ENCODE results near the gene IMMP2L.
"Not testable (repeated sequence)": the region's sequence is repeated elsewhere in the genome, so short reads cannot be mapped to it uniquely, and the experiment has no call there.

IMMP2L gene

DNA sequence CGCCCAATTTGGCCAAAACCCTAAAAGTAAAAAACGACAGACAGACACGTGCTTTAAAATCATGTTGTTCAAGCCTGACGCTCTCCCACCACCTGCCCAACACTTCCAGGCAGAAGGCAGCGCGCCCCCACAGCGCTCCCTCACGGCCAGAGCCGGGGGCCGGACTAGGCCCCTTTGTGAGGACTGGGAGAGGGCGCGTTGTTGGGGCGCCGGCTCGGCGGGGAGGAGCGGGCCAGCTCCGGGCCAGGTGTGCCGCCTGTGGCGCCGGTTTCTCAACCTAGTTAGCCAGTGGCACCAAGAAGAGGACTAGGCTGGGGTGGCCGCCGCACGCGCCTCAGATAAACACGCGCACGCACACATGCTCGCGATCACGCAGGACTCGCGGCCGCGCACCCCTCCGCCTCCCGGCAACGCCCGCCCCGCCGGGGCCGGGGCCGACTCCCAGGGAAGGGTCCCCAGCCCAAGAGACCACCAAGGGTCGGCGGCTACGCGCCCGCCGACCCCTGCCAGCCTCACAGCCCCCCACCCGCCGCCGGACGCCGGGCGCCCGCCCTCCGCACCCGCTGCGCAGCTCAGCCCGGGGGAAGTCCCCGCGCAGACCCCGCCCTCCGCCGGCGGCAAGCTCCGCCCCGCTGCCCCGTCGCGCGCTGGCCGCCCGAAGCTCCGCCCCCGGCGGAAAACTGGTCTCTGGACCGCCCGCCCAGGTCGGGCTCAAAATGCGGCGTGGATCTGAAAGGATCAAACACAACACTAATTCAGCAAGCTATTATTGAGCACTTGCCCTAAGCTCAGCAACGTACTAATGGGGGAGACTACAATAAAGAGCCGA is at the start of gene IMMP2L:
Gene IMMP2L, minus strand, starts transcription at position 589 of the 829 bp plus-strand sequence.
- in situ Hi-C loops (cut with HindIII; ENCODE audit: low sequenced_read_pairs): no loop called here

DNA sequence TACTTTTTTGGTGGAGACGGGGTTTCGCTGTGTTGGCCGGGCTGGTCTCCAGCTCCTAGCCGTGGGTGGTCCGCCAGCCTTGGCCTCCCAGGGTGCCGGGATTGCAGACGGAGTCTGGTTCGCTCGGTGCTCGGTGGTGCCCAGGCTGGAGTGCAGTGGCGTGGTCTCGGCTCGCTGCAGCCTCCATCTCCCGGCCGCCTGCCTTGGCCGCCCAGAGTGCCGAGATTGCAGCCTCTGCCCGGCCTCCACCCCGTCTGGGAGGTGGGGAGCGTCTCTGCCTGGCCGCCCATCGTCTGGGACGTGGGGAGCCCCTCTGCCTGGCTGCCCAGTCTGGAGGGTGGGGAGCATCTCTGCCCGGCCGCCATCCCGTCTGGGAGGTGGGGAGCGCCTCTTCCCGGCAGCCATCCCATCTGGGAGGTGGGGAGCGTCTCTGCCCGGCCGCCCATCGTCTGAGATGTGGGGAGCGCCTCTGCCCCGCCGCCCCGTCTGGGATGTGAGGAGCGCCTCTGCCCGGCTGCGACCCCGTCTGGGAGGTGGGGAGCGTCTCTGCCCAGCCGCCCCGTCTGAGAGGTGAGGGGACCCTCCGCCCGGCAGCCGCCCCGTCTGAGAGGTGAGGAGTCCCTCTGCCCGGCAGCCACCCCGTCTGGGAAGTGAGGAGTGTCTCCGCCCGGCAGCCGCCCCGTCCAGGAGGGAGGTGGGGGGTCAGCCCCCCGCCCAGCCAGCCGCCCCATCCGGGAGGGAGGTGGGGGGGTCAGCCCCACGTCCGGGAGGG is 47.4 kb upstream of the IMMP2L start:
- in situ Hi-C loops (cut with HindIII; ENCODE audit: low sequenced_read_pairs): not testable (repeated sequence)

DNA sequence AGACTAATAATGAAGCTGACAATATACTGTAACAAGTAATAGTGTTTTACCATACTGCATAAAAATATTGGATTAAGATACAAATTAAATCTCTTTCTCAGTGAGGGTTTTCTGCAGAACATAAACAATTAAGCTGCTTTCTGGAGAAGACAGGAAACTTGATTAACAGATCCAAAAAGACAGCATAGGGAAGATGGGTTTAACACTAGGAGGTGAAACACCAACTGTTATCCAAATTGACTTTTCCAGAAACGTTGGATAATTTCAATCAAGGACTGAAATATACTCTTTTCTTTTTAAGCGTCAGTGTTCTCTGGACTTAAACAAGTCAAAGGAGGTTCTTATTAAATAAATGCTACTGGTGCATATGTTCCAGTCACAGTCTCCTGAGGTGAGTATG is 45.3 kb upstream of the IMMP2L start:
- in situ Hi-C loops (cut with HindIII; ENCODE audit: low sequenced_read_pairs): no loop called here

DNA sequence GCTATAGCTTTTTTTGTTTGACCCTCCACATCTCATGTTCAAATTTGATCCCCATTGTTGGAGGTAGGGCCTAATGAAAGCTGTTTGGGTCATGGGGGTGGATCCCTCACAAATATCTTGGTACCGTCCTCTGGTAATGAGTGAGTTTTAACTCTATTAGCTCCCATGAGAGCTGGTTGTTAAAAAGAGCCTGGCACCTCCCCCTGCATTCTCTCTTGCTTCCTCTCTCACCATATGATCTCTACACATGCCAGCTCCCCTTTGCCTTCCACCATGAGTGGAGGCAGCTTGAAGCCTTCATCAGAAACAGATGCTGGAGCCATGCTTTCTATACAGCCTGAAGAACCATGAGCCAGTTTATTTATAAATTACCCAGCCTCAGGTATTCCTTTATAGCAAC is 43.0 kb upstream of the IMMP2L start:
- in situ Hi-C loops (cut with HindIII; ENCODE audit: low sequenced_read_pairs): no loop called here

DNA sequence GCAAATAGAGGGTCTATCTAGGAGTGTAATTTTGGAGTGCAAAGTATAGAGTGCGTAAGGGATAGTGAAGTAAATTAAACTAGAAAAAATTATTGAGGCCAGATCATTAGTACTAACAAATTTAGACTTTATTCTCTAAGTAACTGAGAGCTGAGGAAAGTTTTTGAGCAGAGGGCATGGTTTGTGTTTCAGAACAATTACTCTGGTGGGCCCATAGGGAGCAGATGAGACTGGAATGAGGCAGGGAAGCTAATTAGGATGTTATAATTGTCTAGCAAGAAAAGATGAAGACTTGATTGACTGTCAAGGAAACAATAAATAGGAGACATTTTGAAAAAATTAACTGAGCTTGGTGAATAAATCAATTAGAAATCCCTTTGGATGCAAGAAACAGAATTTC is 37.8 kb upstream of the IMMP2L start:
- in situ Hi-C loops (cut with HindIII; ENCODE audit: low sequenced_read_pairs): no loop called here

DNA sequence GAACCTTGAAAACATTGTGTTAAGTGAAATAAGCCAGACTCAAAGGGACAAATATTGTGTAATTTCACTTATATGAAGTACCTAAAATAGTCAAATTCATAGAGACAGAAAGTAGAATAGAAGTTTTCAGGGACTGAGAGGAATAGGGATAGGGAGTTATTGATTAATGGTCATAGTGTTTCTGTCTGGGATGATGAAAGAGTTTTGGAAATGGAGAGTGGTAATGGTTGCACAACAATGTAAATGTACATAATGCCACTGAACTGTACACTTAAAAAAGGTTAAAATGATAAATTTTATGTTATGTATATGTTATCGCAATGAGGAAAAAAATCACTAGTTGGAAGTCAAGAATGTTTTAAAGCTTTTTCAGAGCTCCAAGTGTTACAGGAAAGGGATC is 33.5 kb upstream of the IMMP2L start:
- in situ Hi-C loops (cut with HindIII; ENCODE audit: low sequenced_read_pairs): no loop called here

DNA sequence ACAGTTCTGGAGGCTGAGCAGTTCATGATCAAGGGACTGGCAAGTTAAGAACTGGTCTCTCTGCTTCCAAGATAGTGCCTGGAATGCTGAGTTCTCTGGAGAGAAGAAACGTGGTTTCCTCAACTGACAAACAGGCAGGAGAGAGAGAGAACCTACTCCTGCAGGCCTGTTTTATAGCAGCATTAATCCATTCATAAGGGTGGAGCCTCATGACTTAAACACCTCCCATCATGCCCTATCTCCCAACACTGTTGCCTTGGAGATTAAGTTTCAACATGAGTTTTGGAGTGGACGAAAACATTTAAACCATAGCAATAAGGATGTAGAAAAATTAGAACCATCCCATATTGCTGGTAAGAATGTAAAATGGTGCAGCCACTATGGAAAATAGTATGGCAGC is 32.3 kb upstream of the IMMP2L start:
- in situ Hi-C loops (cut with HindIII; ENCODE audit: low sequenced_read_pairs): no loop called here

DNA sequence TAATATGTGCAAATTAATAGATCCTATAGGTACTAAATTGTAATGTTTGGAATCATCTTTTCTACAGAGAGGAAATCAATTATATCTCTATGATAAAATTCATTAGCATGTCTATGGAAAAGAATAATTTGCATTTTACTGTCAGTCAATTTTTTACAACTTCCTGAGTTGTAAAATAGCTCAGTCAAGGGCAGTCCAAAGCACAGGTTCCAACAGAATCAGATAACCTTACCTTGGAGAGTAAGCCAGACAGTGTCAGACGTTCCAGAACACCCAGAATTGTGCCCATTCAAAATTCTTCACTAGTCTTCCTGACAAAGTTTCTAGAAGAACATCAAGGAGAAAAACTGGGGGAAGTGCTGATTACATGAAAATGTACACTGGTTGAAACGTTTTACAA is 31.1 kb upstream of the IMMP2L start:
- in situ Hi-C loops (cut with HindIII; ENCODE audit: low sequenced_read_pairs): no loop called here

DNA sequence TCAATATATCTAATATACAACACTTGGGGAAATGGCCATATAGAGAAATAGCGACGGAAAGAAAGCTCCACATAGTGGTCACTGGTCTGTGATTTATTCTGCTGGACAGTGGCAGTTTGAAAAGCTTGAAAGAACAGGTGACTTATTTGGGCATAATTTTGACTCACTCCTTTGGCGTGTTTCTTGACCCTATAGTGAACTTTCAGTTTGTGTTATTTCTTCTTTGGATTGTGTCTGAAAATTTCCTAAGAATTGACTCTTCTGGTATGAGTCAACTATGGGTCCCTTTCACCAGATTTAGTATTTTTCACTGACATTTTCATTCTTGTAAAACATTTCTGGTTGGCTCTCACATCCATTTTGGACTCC is 25.8 kb upstream of the IMMP2L start:
- in situ Hi-C loops (cut with HindIII; ENCODE audit: low sequenced_read_pairs): no loop called here

DNA sequence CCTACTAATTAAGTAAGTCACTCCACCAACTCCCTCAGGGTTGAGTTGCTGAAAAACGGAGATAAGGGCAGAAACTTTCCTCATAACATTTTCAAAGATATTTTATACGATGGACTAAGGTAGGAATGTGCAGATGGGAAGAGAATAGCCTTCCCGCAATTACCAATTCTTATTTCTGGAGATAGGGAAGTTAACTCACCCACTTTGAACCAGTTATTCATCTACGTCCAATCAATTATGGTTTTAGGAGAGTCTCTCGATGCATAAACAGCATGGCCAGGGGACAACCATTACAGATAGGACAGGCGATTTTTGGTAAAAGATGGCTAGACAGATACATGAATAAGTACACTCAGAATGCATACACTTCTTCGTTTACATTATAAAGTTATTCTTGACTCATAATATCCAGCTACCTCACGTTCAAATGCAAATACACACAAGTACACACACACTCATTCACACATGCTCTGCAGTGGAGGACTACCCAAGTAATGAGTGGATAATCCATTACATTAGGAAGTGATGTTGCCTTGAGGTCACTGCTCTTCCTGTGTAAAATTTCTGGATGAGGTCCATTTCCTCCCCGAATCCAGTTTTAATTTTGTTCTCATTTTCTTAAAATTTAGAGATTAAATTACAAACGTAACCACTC is 25.2 kb upstream of the IMMP2L start:
- in situ Hi-C loops (cut with HindIII; ENCODE audit: low sequenced_read_pairs): no loop called here

DNA sequence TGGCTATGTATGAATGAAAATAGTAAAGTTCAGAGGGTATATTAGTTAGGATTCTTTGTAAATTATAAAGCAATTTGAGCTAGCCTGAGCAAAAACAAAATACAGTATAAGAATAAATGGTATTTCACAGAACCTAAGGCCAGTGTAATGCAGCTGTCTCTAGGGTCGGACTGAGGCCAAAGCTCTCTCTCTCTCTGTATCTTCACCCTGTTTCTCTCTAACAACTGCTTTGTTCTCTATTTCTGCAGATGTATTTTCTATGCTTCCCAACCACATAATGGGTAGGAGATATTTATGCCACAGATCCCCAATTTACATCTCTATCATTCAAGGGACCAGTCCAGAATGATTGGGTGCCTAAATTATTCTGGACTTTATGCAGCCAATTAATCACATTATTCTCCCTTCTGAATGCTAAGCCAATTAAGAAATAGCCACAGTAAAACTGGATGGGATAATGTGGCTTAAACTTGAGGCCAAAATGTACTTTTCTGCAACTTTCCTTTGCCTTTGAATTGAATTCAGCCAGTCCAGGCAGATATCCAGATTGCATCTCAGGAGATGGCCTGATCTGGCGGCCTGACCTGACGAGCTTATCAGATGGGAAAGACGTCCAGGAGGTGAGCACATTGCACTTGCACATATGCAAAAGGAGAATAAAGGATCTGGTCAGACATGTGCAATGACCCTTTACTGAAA is 24.6 kb upstream of the IMMP2L start:
- in situ Hi-C loops (cut with HindIII; ENCODE audit: low sequenced_read_pairs): no loop called here

DNA sequence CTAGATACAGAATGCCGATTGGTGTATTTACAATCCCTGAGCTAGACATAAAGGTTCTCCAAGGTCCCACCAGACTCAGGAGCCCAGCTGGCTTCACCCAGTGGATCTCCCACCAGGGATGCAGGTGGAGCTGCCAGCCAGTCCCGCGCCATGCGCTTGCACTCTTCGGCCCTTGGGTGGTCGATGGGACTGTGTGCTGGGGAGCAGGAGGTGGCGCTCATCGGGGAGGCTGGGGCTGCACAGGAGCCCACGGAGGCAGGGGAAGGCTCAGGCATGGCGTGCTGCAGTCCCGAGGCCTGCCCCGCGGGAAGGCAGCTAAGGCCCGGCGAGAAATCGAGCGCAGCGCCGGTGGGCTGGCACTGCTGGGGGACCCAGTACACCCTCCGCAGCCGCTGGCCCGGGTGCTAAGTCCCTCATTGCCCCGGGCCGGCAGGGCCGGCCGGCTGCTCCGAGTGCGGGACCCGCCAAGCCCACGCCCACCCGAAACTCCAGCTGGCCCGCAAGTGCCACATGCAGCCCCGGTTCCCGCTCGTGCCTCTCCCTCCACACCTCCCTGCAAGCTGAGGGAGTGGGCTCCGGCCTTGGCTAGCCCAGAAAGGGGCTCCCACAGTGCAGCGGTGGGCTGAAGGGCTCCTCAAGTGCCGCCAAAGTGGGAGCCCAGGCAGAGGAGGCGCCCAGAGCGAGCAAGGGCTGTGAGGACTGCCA is 19.6 kb upstream of the IMMP2L start:
- in situ Hi-C loops (cut with HindIII; ENCODE audit: low sequenced_read_pairs): not testable (repeated sequence)

DNA sequence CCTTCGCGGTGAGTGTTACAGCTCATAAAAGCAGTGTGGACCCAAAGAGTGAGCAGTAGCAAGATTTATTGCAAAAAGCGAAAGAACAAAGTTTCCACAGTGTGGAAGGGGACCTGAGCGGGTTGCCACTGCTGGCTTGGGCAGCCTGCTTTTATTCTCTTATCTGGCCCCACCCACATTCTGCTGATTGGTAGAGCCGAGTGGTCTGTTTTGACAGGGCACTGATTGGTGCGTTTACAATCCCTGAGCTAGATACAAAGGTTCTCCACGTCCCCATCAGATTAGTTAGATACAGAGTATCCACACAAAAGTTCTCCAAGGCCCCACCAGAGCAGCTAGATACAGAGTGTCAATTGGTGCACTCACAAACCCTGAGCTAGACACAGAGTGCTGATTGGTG is 18.9 kb upstream of the IMMP2L start:
- in situ Hi-C loops (cut with HindIII; ENCODE audit: low sequenced_read_pairs): not testable (repeated sequence)

DNA sequence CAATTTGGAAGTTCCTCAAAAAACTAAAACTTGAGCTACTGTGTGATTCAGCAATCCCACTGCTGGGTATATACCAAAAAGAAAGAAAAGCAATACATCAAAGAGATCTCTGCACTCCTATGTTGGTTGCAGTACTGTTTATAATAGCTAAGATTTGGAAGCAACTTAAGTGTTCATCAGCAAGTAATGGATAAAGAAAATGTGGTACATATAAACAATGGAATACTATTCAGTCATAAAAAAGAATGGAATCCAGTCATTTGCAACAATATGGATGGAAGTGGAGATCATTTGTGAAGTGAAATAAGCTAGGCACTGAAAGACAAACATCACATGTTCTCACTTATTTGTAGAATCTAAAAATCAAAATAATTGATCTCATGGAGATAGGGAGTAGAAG is 16.5 kb upstream of the IMMP2L start:
- in situ Hi-C loops (cut with HindIII; ENCODE audit: low sequenced_read_pairs): no loop called here

DNA sequence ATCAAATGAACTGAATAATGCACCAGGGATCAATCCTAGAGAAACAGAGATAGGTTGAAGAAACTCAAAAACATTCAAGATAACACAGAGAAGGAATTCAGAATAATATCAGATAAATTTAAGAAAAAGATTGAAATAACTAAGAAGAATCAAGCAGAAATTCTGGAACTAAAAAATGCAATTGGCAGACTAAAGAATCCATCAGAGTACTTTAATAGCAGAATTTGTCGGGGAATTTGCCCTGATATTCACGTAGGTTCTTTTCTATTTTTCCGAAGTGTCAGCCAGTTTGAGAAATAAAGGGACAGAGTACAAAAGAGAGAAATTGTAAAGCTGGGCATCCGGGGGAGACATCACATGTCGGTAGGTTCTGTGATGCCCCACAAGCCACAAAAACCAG is 9.4 kb upstream of the IMMP2L start:
- in situ Hi-C loops (cut with HindIII; ENCODE audit: low sequenced_read_pairs): no loop called here

DNA sequence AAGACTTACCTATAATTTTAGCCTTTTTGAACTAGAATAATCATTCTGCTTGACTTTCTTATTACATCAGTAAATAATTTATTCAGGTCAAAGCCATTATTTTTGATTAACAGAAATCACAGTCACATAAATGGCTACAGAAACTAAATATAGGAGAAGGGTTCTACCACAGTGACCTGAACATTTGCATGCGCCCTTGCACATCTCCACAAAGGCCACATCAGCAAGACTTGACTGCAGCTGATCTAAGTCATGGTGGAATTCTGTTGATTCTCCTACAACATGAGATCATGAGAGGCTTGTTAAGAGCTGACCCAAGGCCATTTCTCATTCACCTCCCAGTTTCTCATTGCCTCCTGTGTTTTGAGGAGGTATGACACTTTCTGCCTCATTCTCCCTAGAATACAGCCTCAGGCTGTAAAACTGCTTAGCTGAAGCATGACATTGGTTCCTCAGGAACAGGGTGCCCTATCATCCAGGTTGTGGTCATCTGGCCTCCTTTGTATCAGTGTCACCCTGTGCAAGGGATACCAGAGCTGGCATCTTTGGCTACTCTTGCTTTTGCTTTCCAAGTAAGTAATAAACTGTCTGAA is 6.7 kb upstream of the IMMP2L start:
- in situ Hi-C loops (cut with HindIII; ENCODE audit: low sequenced_read_pairs): no loop called here

DNA sequence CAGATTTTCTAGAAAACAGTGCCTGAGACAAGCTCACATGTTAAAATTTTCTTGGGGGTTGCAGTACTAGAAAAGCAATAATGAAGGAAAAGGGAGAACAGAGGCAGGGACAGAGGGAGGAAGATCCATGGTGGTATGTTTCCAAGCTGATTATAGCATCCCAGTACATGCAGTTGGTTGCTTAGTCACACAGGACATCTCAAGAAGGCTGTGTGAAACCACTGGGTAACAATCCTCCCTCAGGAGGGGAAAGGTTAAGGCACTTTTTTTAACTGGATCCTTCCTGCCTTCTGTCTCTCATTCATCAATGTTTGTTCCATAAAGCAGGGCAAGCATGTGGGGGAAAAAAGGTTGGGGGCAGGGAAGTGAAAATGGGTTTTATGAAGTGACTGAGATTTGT is 6.1 kb upstream of the IMMP2L start:
- in situ Hi-C loops (cut with HindIII; ENCODE audit: low sequenced_read_pairs): no loop called here

DNA sequence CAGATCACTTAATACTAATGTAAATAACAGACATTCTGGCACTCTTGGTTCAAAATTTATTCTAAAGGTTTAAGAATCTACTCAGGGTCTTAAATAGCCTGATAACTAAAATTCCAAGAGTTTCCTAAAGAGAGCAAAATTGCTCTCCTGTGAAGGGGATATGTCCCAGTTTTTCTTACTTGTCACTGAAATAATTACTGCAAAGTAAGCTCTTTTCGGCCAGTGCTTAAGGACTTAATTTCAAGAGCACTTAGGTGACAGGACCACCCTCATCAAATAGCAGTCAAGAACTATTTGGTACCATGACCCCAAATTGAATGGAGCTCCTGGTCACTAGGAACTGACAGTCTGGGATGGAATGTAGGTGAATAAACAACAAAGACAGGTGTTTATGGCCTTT is 1.8 kb upstream of the IMMP2L start:
- in situ Hi-C loops (cut with HindIII; ENCODE audit: low sequenced_read_pairs): no loop called here

DNA sequence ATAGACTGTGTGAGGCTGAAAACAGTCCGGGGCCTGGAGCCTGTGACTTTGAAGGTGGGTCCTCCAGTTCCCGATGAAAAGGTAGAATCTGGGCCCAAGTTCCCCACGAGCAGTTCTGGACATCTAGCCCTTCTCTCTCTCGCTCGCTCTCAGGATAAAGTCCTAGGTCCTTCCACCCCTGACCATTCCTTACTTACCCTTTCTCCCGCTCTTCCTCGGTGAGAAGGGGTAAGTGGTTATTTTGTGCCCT is 713 bp downstream of the IMMP2L start:
- in situ Hi-C loops (cut with HindIII; ENCODE audit: low sequenced_read_pairs): no loop called here

DNA sequence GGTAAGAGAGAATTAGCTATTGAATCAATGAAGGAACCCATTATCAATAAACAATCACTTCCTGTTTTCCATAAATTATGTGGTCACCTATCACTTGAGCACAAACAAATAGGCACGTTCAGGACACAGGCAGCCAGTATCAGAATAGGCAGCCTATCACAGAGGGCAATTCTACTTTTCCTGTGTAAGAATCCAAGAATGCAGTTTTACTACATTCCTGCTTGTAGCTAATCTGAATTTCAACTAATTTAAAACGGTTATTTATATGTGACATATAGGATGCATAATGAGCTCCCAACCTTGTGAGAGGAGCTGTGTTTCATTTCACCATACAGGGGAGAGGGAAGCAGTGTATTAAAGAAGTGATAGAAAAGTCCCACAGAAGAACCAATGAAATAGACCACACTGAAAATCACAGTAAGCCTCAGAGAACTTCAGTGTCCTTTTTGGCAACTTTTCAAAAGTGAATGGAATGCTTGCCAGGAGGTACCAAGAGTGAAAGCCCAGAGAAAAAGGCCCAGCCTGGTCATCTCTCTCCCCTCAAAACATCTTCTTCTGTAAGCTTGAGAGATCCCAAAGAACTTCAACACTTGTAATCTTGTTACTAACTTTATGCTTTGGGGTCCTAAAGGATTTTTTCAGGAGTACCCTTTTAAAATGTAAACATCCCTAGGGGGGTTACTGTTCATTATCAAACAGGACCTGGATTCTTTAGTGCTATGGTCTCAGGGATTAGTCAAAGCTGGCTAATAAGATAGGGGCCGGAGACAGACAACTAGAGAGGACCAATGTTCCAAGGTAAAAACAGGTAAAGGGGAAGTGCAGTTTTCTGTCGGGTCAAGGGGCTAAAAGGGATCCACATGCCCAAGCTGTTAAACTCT is 1.3 kb downstream of the IMMP2L start:
- in situ Hi-C loops (cut with HindIII; ENCODE audit: low sequenced_read_pairs): no loop called here
